CD1c-positive myeloid dendritic cell (primary cell): ENCODE measurements around the gene CCNE1.
A peak's percentile ranks its signal among the peaks of the same experiment; 100 is the strongest.

Experiments used
- DNase-seq: peaks from one replicate; pipeline ENCODE4 v3.0.0-alpha.2; 2016; ENCODE audit errors: extremely low spot score

The CCNE1 gene

DNA sequence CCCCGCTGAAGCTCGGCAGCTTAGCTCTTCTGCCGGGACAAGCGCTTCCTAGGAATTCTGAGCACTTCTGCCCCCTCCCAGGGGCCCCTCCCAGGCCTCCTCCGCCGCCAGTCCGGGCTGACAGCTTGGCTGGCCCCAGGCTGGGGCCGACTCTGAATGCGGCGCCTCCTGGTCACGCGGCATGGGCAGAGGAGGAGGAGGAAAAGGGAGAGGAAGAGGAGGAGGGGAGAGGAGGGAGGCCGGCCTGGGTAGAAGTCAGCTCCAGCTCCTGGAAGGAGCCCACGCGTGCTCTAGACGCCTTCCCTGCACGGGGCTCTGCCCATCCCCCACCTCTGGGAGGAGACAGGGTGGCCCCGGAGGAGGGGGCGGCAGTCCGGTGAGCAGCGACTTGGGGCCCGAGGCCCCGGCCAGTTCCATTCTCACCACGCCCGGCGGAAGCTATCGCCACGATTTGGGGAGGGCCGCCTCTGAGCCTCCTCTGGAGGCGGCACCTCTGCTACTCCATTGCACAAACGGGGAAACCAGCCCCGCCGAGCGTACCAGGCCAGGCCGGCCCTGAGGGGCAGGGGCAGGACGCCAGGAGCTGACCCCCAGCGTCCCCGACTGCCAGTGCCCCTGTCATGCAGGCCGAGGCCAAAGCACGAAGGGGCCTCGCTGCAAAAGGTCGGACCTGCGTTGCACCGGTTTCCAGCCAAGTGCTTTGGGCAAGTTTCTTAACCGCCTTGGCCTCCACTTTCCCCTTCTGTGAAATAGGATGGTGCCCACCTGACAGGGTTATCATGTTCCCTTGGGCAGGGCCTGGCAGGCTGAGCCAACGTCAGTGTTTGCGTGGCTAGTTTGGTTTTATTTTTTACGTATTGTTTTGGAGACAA, 31.6 kb downstream of the CCNE1 start:
- DNase-seq, result peak; percentile 63

DNA sequence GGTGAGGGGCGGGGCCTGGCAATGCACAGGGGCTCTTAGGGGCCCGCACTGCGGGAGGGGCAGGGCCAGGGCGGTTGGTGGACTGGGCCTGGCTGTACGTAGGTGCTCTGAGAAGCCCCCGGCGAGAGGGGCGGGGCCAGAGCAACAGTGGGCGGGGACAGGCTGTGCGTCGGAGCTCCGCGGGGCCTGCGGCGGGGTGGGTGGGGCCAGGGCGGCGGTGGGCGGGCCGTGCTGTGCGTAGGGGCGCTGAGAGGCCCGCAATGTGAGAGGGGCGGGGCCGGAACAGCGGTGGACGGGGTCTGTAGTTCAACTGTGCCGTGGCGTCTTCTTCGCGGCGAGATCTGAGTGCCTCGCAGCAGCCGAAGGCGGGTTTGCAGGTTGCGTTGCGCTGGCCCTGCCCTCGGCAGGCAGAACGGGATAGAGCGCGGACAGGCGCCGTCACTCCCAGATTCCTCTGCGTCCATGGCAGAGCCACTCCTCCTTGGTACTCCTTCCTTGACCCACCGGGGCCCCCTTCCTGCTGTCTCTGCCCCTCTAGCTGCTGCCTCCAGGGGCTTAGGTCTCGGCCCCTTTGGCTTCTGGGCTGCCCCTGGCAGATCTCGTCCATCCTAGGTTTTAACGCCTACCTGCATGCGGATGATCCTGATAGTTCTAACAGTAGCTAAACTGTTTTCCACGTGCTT, 33.2 kb downstream of the CCNE1 start:
- peak; percentile 95 for DNase-seq

DNA sequence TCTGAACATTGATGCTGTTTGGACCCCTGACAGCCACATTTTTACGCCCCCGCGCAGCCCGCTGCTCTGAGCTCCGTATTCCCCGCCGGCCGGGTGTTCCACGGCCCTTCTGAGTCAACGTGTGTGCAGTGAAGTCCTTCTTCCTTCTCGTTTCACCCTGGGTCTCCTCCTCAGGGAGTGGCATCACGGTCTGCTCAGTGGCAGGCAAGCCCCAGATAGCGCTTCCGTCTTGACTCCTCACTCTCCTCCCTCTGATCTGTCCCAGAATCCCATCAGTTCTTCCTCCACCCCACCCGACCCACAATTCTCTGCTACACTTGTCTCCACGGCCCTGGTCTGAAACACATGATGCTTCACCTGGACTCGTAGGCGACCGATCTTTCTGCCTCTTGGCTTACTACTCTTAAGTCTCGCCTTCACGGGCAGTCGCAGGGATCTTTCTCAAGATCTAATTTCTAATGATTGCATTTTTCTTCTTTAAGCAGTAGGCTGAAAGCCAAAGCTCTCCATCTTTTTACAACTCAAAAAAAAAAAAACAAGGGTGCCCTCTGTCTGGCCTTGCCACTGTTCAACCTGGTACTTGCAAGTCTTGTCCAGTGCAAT, 33.9 kb downstream of the CCNE1 start:
- peak; percentile 69 for DNase-seq

DNA sequence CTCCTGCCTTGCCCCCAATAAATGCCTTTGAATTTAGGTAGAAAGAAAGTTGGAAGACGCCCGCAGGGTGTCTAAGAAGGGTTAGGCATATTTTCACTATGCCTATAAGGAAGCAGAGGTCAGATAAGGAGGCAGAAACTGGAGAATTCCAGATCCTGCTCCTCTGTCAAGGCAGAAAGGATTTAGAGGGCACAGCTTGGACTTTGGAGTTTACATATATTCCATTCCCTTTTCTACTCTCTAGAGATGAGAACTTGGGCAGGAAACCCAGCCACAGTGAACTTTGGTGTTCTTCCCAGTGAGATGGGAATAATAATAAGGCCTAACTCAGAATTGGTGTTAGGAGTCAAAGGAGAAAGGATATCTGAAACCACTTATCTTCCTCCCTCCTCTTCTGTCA, 37.4 kb downstream of the CCNE1 start:
- DNase-seq, result no peak

DNA sequence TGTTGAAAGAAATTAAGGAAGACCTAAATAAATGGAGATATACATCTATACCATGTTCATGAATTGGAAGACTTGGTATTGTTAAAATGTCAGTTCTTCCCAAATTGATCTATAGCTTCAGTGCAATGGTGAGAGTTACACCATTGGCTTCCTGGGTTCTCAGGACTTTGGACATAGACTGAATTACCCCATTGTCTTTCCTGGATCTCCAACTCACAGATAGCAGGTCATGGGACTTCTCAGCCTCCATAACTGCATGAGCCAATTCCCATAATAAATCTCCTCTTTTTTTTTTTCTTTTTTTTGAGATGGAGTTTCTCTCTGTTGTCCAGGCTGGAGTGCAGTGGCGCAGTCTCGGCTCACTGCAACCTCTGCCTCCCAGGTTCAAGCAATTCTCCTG, 38.7 kb downstream of the CCNE1 start:
- no peak for DNase-seq

DNA sequence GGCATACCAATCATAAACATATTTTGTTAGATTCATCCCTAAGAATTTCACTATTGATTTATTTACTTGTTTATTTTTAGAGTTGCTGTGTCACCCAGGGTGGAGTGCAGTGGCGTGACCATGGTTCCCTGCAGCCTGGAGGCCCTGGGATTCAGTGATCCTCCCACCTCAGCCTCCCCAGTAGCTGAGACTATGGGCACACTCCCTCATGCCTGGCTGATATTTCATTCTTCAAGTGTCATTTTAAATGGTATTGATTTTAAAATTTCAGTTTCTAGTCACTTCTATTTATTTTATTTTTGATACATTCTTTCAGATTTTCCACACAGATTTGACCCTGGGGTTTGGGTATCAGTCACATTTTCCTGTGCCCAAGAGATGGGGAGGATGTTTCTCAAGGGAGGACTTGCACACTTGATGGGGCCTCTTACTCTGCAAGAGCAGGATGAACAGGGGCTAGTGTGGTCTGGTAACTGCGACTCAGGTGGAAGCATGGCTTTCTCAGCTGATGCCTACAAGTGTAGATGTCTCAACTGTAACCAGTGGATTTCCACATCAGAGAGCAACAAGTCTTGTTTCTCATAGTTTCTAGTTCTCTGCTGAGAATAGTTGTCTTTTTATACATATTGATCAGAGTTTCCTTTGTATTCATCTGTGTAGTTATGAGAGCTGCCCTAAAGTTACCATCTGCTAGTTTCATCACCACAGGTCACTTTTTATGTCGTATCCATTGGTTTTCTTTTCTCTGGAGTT, 40.2 kb downstream of the CCNE1 start:
- no peak for DNase-seq

DNA sequence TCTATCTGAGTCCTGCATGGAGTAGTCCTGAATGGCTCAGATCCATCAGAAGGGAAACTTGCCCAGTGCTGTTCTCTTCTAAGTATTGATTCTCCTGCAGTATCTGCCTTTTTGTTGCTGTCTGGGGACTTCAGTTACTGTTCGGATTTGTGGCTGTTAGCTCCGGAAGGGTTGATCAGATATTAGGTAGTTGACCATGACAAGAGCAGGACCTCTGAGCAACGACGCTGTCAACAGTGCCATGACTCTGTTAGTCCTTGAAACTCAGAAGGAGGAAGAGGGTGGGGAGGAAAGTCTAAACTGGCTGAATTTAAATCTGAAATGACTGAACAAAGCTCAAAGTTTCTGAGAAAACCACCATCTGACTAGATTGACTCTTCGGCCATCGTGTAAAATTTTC, 42.2 kb downstream of the CCNE1 start:
- no peak for DNase-seq

DNA sequence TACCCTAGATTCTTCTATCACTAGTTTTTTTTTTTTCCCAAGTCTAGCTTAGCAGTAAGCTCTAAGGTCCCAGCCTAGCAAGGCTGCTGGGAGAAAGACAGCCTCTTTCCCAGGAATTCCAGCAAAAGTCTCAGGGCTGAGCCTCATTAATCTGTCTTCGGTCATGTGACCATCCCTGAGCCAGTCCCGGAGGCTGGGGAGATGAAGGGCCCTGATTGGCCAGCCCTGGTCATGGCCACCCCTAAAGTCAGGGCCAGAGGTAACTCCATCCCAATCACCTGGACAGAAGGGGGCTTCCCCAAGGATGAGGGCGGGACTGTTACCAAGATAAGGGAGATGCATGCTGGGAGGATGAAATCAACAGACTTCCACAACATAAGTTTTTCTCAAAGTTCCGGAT, 43.3 kb downstream of the CCNE1 start:
- DNase-seq, result no peak

DNA sequence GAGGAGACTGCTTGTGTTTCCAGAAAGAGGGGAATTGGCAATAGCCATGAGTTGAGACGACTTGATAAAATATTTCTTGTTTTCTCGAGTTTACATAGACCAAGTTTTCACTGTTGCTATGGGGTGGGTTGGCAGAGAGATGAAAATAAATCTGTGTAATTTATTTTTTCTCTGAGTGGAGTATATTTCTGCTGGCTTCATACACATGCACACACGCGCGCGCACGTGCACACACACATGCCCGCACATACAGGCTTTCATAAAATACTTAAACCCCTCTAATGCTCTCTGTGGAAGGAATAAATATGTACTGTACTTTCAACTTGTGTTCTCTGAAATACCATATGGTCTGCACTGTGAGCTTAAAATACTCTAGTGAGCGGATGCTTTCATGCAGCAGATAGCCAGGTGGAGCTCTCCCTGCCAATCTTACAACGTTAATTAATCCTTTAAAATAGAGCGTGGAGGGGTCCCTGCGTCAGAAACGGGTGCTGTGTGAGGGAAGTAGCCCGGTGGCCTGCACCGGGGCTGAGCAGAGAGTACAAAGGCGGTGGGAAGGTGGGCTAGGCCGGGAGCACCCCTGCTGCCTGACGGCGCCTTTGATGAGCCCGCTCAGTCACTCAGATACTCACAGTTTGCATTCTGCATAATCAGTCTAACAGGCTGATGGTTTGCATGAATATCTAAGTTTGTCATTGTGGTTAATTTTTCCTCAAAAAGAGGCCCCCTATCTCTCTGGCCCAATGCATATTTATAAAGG, 44.1 kb downstream of the CCNE1 start:
- no peak for DNase-seq

DNA sequence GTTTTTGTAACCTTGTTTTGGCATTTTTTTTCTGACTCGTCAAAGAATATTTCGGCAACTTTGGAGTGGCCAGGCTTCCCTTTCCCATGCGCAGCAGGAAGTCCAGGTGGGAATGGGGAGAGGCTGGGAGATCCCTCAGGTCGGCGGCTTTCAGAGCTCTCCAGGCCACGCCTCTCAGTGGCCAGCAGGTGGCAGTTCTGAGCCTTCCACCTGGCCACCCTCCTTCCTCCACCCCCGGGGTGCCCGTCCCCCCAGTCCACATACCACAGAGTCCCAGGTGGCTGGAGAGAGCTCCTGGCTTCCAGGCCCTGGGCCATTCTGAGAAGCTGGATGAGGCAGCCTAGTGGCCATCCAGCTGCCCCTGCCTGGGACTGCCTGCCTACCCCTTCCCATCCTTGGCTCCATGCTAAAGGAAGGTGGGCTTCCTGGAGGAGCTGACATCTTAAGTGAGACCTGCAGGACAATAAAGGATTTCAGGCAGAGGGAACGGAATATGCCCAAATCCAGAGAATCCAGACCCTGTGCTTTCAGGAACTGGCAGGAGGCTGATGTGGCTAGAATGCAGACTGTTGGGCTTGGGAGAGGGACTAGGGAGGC, 46.3 kb downstream of the CCNE1 start:
- no peak for DNase-seq

DNA sequence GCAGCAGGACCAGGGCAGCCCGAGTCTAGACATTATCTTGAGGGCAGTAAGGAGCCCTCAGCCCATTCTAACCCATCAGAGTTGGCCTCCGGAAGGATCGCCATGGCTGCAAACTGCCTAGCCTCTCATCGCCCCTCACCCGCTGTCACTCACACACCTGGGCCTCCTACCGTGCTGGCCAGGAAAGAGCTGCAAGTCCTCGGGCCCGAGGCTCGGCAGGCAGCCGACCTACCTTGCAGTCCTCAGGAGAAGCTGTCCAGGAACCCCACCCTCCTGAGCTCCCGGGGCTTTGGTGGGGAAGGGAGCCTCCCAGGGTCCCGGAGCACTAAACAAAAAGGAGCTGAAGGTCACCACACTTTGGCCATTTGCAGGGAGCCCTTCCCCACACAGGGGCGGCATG, 46.8 kb downstream of the CCNE1 start:
- no peak for DNase-seq

DNA sequence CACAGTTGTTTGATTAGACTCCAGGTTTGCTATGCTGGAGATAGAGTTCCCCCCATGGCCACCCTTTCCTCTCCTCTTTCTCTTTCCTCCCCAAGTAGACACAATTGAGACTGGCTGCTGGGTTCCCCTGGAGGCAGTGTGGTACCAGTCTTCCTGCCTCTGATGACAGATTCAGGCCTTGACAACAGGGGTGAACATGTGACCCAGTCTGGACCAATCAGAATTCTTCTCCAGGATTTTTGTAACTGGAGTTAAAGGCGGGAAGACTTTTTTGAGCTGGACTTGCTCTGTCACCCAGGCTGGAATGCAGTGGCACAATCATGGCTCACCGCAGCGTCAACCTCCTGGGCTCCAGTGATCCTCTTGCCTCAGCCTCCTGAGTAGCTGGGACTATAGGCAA, 48.7 kb downstream of the CCNE1 start:
- DNase-seq, result no peak

DNA sequence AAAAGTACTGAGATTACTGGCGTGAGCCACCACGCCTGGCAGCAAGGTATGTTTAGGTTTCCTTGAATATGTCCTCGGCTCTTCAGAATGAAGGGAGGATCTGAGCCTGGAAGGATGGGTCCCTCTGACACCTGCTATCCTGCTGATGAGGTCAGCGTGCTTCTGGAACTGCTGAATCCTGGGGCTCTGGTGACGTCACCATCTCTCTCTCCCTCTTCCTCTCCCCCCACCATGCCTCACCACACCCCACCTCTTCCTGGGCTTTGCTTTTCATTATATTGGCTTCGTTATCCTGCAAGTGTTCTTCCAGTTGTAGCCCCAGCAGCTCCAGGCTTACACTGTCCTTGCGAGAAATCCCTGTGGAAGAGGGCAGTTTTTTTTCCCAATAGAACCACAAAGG, 49.8 kb downstream of the CCNE1 start:
- DNase-seq, result no peak

DNA sequence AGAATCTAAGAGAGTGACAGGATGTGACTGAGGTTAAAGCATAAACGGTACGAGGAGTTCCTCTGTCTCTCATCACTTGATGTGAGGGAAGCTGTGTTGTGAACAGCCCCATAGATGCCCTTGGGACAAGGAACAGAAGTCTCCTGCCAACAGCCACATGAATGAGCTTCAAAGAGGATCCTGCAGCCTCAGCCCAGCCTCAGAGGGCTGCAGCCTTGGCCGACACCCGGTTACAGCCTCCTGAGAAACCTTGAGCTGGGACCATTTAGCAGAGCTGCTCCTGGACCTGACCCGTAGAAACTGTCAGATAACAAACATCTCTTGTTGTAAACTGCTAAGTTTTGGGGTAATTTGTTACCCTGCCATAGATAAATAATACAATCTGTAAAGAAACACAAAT, 54.2 kb downstream of the CCNE1 start:
- DNase-seq, result no peak

DNA sequence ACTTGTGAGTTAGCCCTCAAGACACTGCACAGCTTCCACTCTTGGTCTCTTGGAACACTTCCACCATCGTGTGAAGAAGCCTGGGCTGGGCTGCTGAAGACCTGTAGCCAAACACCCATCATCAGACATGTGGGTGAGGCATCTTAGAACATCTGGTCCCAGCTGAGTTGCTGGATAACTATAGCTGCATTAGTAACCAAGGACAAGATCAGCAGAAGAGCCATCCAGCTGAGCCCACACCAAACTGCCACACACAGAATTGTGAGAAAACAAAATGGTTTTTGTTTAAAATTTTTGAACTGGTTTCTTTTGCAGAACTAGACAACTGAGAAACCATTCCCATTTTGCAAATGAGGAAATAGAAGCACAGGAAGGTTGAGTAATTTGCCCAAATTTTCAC, 56.2 kb downstream of the CCNE1 start:
- no peak for DNase-seq

DNA sequence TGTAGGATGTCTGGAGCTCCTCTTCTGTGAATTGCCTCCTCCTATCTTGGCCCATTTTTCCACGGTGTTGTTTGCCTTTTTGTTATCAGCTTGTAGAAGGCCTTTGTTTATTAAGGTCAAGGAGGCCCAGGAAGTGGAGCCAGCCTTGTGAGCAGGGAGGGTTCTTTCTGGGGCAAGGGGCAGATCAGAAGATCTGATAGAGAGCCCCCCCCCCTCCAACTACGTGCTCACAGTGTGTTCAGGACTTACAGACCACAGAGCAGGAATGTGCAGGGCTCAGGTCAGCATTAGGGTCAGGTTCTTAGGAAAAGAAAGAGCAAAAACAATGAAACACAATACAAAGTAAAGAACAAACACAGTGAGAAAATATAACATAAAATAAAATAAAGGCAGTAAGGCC, 59.4 kb downstream of the CCNE1 start:
- no peak for DNase-seq

DNA sequence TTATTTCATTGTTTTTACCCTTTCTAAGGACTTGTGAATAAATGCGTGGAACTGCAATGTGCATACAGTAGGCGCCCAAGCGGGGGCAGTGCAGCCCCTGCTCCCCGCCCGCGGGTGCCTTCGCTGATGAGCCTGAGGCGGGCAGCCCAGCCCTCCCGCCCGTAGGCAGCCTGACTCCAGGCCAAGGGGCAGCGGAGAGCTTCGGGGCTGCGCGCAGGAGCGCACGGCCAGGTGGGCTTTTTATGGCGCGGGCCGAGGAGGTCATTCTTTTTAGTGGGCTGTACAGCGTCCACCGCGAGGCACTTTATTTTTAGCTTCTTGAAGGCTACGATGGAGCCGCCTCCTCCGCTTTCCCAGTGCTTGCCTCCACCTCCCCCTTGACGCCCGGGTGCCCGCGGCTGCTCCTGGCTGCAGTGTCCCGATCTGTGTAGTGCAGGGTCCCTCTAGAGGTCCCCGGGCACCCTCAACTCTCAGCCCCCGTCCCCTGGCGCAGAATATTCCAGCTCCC, 60.5 kb downstream of the CCNE1 start:
- peak; percentile 22 for DNase-seq

DNA sequence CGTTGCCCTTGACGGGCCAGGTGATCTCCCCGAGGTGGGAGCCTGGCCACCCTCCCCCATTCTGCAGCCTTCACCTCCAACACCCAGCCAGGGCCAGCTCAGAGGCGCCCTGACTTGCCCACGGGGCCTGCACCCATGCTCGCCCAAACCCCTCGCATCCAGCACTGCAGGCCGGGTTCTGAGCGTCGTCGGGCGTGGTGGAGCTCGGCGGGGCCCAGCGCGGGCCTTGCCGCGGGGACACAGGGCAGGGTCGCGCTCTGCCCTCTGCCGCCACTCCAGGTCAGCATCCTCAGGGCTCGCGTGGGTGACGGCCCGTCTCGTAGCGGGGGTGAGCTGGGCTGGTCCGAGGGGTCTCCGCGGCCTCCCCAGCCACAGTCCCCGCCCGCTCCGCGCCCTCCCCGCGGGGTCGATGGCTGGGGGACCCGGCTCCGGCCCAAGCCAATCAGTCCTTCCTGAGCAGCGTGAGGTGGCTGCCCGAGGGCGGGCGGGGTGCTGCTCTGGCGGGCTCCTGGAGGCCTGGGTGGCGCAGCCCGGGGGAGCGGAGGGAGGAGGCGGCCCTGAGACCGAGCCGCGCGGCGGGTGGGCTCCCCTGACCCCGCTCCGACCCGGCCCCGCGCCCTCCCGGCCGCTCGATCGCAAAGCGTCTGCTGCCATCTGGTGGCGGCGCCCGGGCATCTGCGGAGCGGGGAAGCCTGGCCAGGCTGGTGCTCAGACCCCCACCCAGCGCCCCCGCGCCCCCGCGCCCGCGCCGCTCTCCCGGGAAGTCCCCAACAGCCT, 61.4 kb downstream of the CCNE1 start:
- DNase-seq, result peak; percentile 65
